ENCODE data around the gene GRB7. TPM values are rescaled to one million over a fixed set of nuclear protein-coding genes. Genes with fewer than 3 reads are reported as not detected.

GRB7 gene
- total and polyA plus RNA-seq, 10 of the 15 experiments (the other 5 are each of a cell fraction or from before 2014, with no cell fraction given), result 0.05 to 0.34 (median 0.19) TPM; not detected in 4

GRCh38 chr17:39793301-39793872 is 55.6 kb downstream of the GRB7 start (continued):
- TF ChIP-seq E2F8 (IDR thresholded peaks at IDR 0.05; ENCODE audit: low read depth, partially characterized antibody) (no peak), ZNF592 (IDR thresholded peaks at IDR 0.05) (no peak), POLR2AphosphoS2 (IDR thresholded peaks at IDR 0.05; ENCODE audit: low read depth, low read length) (no peak)
